Measurements from ENCODE around the gene SLC22A7. TPM values are rescaled to one million over a fixed set of nuclear protein-coding genes. Genes with fewer than 3 reads are reported as not detected.
A peak's percentile ranks its signal among the peaks of the same experiment; 100 is the strongest.

SLC22A7 gene, protein sequence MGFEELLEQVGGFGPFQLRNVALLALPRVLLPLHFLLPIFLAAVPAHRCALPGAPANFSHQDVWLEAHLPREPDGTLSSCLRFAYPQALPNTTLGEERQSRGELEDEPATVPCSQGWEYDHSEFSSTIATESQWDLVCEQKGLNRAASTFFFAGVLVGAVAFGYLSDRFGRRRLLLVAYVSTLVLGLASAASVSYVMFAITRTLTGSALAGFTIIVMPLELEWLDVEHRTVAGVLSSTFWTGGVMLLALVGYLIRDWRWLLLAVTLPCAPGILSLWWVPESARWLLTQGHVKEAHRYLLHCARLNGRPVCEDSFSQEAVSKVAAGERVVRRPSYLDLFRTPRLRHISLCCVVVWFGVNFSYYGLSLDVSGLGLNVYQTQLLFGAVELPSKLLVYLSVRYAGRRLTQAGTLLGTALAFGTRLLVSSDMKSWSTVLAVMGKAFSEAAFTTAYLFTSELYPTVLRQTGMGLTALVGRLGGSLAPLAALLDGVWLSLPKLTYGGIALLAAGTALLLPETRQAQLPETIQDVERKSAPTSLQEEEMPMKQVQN
- total RNA-seq = 100 to 1,000 TPM; 143 to 495 TPM
- polyA plus RNA-seq = 100 to 1,000 TPM; 172 to 284 TPM

DNA sequence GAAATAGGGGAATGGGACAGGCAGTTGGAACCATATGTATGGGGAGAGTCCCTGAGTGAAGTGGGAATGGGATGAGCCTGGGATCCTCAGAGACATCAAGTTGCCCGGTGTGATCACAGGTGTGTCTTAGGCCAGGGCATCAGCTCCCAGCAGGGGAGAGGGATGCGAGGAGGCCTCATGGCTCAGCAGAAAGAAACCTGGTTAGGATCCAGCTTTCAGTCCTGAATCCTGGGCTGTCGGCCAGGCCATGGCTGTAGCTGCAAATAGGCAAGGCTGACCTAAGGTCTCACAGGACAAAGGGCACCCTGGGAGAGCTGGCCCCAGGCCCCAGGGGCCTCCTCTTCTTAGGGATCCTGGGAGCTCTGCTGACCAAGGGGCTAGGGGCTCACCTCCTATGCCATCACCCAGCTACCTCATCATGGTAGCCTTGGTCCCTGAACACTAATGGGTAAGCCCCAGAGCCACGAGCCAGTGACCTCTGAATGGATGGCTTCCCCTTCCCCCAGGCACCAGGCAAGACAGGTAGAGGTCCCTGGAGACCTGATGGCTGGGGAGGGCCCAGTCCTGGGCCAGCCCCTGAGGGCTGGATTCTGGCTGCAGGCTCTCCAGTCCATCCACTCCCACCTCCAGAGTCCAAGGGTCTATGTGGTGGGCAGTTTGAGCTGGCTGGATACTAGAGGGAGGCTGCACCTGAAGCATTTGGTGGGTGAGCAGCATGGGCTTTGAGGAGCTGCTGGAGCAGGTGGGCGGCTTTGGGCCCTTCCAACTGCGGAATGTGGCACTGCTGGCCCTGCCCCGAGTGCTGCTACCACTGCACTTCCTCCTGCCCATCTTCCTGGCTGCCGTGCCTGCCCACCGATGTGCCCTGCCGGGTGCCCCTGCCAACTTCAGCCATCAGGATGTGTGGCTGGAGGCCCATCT is at the start of gene SLC22A7:
TSS of gene SLC22A7 (plus strand) at position 617 of the 921 bp plus-strand sequence. CDS start at position 716, 99 bp downstream.
- TF ChIP-seq, protein P1, sequence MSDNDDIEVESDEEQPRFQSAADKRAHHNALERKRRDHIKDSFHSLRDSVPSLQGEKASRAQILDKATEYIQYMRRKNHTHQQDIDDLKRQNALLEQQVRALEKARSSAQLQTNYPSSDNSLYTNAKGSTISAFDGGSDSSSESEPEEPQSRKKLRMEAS (IDR thresholded peaks at IDR 0.05) = peak; percentile 80
- TF ChIP-seq YY1 (IDR thresholded peaks at IDR 0.05) (peak; percentile 85), FOXA2 (IDR thresholded peaks at IDR 0.05) (no peak), NR2F2 (IDR thresholded peaks at IDR 0.05) (peak; percentile 82), SP1 (IDR thresholded peaks at IDR 0.05) (peak; percentile 93), TAF1 (conservative IDR thresholded peaks at IDR 0.05) (peak; percentile 92), HNF4A (conservative IDR thresholded peaks at IDR 0.05) (peak; percentile 94 to 97), RXRA (IDR thresholded peaks at IDR 0.05) (peak; percentile 90), EGR1 (IDR thresholded peaks at IDR 0.05; ENCODE audit: low read depth in 2 of 2) (peak; percentile 15 to 17), HNF4G (IDR thresholded peaks at IDR 0.05) (peak; percentile 73), JUND (IDR thresholded peaks at IDR 0.05) (peak; percentile 26 to 52), RAD21 (IDR thresholded peaks at IDR 0.05) (peak; percentile 50 to 59), FOXA1 (IDR thresholded peaks at IDR 0.05) (no peak), GABPA (IDR thresholded peaks at IDR 0.05 in 1 of 2, conservative IDR thresholded peaks at IDR 0.05 in 1 of 2) (no peak)
- TF ChIP-seq, protein P2, sequence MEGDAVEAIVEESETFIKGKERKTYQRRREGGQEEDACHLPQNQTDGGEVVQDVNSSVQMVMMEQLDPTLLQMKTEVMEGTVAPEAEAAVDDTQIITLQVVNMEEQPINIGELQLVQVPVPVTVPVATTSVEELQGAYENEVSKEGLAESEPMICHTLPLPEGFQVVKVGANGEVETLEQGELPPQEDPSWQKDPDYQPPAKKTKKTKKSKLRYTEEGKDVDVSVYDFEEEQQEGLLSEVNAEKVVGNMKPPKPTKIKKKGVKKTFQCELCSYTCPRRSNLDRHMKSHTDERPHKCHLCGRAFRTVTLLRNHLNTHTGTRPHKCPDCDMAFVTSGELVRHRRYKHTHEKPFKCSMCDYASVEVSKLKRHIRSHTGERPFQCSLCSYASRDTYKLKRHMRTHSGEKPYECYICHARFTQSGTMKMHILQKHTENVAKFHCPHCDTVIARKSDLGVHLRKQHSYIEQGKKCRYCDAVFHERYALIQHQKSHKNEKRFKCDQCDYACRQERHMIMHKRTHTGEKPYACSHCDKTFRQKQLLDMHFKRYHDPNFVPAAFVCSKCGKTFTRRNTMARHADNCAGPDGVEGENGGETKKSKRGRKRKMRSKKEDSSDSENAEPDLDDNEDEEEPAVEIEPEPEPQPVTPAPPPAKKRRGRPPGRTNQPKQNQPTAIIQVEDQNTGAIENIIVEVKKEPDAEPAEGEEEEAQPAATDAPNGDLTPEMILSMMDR (IDR thresholded peaks at IDR 0.05; ENCODE audit: low read depth, low read length, missing input control) = no peak
- TF ChIP-seq, protein P3, sequence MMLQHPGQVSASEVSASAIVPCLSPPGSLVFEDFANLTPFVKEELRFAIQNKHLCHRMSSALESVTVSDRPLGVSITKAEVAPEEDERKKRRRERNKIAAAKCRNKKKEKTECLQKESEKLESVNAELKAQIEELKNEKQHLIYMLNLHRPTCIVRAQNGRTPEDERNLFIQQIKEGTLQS (IDR thresholded peaks at IDR 0.05) = peak; percentile 33
- TF ChIP-seq, protein P4, sequence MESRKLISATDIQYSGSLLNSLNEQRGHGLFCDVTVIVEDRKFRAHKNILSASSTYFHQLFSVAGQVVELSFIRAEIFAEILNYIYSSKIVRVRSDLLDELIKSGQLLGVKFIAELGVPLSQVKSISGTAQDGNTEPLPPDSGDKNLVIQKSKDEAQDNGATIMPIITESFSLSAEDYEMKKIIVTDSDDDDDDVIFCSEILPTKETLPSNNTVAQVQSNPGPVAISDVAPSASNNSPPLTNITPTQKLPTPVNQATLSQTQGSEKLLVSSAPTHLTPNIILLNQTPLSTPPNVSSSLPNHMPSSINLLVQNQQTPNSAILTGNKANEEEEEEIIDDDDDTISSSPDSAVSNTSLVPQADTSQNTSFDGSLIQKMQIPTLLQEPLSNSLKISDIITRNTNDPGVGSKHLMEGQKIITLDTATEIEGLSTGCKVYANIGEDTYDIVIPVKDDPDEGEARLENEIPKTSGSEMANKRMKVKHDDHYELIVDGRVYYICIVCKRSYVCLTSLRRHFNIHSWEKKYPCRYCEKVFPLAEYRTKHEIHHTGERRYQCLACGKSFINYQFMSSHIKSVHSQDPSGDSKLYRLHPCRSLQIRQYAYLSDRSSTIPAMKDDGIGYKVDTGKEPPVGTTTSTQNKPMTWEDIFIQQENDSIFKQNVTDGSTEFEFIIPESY (IDR thresholded peaks at IDR 0.05) = peak; percentile 75
- TF ChIP-seq, protein P5, sequence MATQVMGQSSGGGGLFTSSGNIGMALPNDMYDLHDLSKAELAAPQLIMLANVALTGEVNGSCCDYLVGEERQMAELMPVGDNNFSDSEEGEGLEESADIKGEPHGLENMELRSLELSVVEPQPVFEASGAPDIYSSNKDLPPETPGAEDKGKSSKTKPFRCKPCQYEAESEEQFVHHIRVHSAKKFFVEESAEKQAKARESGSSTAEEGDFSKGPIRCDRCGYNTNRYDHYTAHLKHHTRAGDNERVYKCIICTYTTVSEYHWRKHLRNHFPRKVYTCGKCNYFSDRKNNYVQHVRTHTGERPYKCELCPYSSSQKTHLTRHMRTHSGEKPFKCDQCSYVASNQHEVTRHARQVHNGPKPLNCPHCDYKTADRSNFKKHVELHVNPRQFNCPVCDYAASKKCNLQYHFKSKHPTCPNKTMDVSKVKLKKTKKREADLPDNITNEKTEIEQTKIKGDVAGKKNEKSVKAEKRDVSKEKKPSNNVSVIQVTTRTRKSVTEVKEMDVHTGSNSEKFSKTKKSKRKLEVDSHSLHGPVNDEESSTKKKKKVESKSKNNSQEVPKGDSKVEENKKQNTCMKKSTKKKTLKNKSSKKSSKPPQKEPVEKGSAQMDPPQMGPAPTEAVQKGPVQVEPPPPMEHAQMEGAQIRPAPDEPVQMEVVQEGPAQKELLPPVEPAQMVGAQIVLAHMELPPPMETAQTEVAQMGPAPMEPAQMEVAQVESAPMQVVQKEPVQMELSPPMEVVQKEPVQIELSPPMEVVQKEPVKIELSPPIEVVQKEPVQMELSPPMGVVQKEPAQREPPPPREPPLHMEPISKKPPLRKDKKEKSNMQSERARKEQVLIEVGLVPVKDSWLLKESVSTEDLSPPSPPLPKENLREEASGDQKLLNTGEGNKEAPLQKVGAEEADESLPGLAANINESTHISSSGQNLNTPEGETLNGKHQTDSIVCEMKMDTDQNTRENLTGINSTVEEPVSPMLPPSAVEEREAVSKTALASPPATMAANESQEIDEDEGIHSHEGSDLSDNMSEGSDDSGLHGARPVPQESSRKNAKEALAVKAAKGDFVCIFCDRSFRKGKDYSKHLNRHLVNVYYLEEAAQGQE (IDR thresholded peaks at IDR 0.05) = peak; percentile 82
- peak within 1 kb of the TSS; percentile 87 to 98 for H3K9ac ChIP-seq (ENCODE audit: low read depth in 1 of 2, low read length in 2 of 2)
- peak within 1 kb of the TSS; percentile 76 to 94 (median 93) for H3K4me3 ChIP-seq (ENCODE audit: low read depth in 1 of 3, low read length in 3 of 3)
- peak within 1 kb of the TSS; percentile 81 to 85 for H3K27ac ChIP-seq (ENCODE audit: low read depth in 1 of 2, low read length in 2 of 2)
- no peaks in the 10 kb centered on the region for H3K27me3 ChIP-seq (ENCODE audit: control insufficient read depth in 4 of 4, insufficient read depth in 4 of 4, low read length in 3 of 4)
- peaks cover 6 to 54% (median 41%) of the 10 kb centered on the region in 4 donors for H3K4me1 ChIP-seq (ENCODE audit: control insufficient read depth in 4 of 4, insufficient read depth in 4 of 4, low read length in 3 of 4)
- peak; percentile 69 for DNase-seq (ENCODE audit: low spot score)
- H3K36me3 ChIP-seq (ENCODE audit: control insufficient read depth in 4 of 4, insufficient read depth in 3 of 4, low read depth in 1 of 4, low read length in 3 of 4) = peaks cover 5 to 6% (median 5%) of the 10 kb centered on the region in 4 donors
- 24% methylated on average over 10 of the region's 10 CpGs for WGBS
- H3K9me3 ChIP-seq (ENCODE audit: control insufficient read depth in 4 of 4, low read length in 3 of 4) = no peaks in the 10 kb centered on the region

Data from liver (tissue), 9 donors.